K562 (cell line): Measurements from ENCODE around the gene RPLP2. TPM values are rescaled to one million over a fixed set of nuclear protein-coding genes. Genes with fewer than 3 reads are reported as not detected.
A peak's percentile ranks its signal among the peaks of the same experiment; 100 is the strongest.

ENCODE experiments used
- FIP1L1 ChIP-seq: fragments of 200-400 bp; formaldehyde crosslinking; IDR thresholded peaks from 2 replicates; pipeline ENCODE4 v1.6.1; 2018; ENCODE audit warnings: mild to moderate bottlenecking, low read depth, low read length; ENCODE audit not compliant: poor library complexity, severe bottlenecking
- FOXK2 ChIP-seq, 2 experiments: fragments of 450-650 bp; IDR thresholded peaks in 1 of 2; conservative IDR thresholded peaks in 1 of 2; 2 replicates each; pipeline ENCODE4 v1.6.1; 2016; ENCODE audit warnings: low read depth in 2 of 2, mild to moderate bottlenecking in 1 of 2
- KAT2B ChIP-seq: IDR thresholded peaks from one replicate; pipeline ENCODE4 v1.6.1; 2012; ENCODE audit warnings: low read depth, mild to moderate bottlenecking, control low read depth, inconsistent platforms, low read length, moderate library complexity
- MEF2D ChIP-seq: conservative IDR thresholded peaks from 2 replicates; pipeline ENCODE4 v1.6.1; 2016; ENCODE audit warnings: low read depth, missing genetic modification characterization, missing compliant biosample characterization
- MTA1 ChIP-seq: fragments of 450-650 bp; IDR thresholded peaks from 2 replicates; pipeline ENCODE4 v1.6.1; 2017; ENCODE audit warnings: borderline replicate concordance
- NKRF ChIP-seq: fragments of 450-650 bp; IDR thresholded peaks from 2 replicates; pipeline ENCODE4 v1.6.1; 2016; ENCODE audit warnings: borderline replicate concordance
- PHF8 ChIP-seq: fragments of 200-600 bp; sonication (generic); IDR thresholded peaks from 2 replicates; pipeline ENCODE4 v1.6.1; 2012; ENCODE audit warnings: mixed run types, mild to moderate bottlenecking, inconsistent platforms, low read length, moderate library complexity, borderline replicate concordance
- RBM14 ChIP-seq: fragments of 200-400 bp; formaldehyde crosslinking; IDR thresholded peaks from 2 replicates; pipeline ENCODE4 v1.6.1; 2018; ENCODE audit warnings: low read depth, mild to moderate bottlenecking, low read length, moderate library complexity, borderline replicate concordance; ENCODE audit not compliant: insufficient read depth
- SAP30 ChIP-seq: fragments of 200-600 bp; sonication (generic); IDR thresholded peaks from 2 replicates; pipeline ENCODE4 v1.6.1; 2012; ENCODE audit warnings: borderline replicate concordance, low read depth, mild to moderate bottlenecking, moderate library complexity, low read length, control low read depth, inconsistent platforms; ENCODE audit not compliant: insufficient read depth, poor library complexity, severe bottlenecking
- SPI1 ChIP-seq: IDR thresholded peaks from 2 replicates; pipeline ENCODE4 v1.6.1; 2011; ENCODE audit warnings: low read depth, low read length, control low read depth, borderline replicate concordance
- TBL1XR1 ChIP-seq, 2 experiments: IDR thresholded peaks; 2 replicates each; pipeline ENCODE4 v1.6.1; 2012; ENCODE audit warnings: improper control_type of control experiment in 2 of 2, low read length in 2 of 2, mild to moderate bottlenecking in 1 of 2
- TOE1 ChIP-seq, 2 experiments: fragments of 450-650 bp in 1 of 2; sonication (generic) in 1 of 2; formaldehyde crosslinking in 1 of 2; IDR thresholded peaks; 2 replicates each; pipeline versions ENCODE4 v1.7.1 to v1.8.0; 2016 to 2022; ENCODE audit warnings: borderline replicate concordance in 2 of 2, mild to moderate bottlenecking in 2 of 2, antibody characterized with exemption in 1 of 2, inconsistent platforms in 1 of 2, low read depth in 1 of 2, missing genetic modification reagents in 1 of 2, moderate library complexity in 1 of 2
- UBTF ChIP-seq, 2 experiments: IDR thresholded peaks; 2 replicates each; pipeline ENCODE4 v1.6.1; 2012; ENCODE audit warnings: improper control_type of control experiment in 2 of 2, low read depth in 2 of 2, low read length in 2 of 2, borderline replicate concordance in 1 of 2
- VEZF1 ChIP-seq: fragments of 200-800 bp; sonication (Bioruptor generic); IDR thresholded peaks from 2 replicates; pipeline ENCODE4 v1.6.1; 2017; ENCODE audit warnings: missing genetic modification characterization, missing compliant biosample characterization
- ZNF354B ChIP-seq: fragments of 250-450 bp; sonication (Bioruptor Pico); IDR thresholded peaks from 2 replicates; pipeline ENCODE4 v1.4.0; 2020
- ZNF444 ChIP-seq: fragments of 250-450 bp; sonication (Bioruptor Pico); IDR thresholded peaks from 2 replicates; pipeline ENCODE4 v1.4.0; 2020; ENCODE audit warnings: mild to moderate bottlenecking, moderate library complexity
- polyA plus RNA-seq, 8 experiments: library from polyadenylated mRNA; depleted of rRNA in 4 of 8; stranded (reverse) in 5 of 8; unstranded in 3 of 8; fragments of >200 nt; fragmentation: Nextera tagmentation in 2 of 8; fragmentation: Illumina TruSeq in 1 of 8; extraction: Ambion mirVana in 2 of 8; extraction: Trizol in 1 of 8; gene quantifications; 2 replicates each; pipeline versions ENCODE4 v1.2.1 to v1.2.3, GENCODE V29; 2011 to 2014; ENCODE audit warnings: inconsistent platforms in 1 of 8, missing spikeins in 1 of 8
- total RNA-seq, 7 experiments: library from RNA; depleted of rRNA in 6 of 7; stranded (reverse); fragments of >200 nt in 6 of 7; fragmentation: Illumina TruSeq in 2 of 7; extraction: Trizol in 2 of 7; gene quantifications; 2 replicates each; pipeline versions ENCODE4 v1.2.1 to v1.2.3, GENCODE V29; 2011 to 2021; ENCODE audit warnings: low replicate concordance in 1 of 7

Gene RPLP2
- total and polyA plus RNA-seq, 9 of the 15 experiments (the other 6 are each of a cell fraction or from before 2014, with no cell fraction given) = 528 to 3,807 (median 1,633) TPM

- no peak for TF ChIP-seq ZNF444
- peak; percentile 69; the same call in 1 of the 2 replicates for TF ChIP-seq NKRF
- peak; percentile 91 for TF ChIP-seq VEZF1
- no peak for TF ChIP-seq KAT2B
- TF ChIP-seq TOE1 (IDR thresholded peaks at IDR 0.05; ENCODE audit: borderline replicate concordance) = no peak
- no peak for TF ChIP-seq TOE1 (CRISPR knock-in tag; IDR thresholded peaks at IDR 0.05; ENCODE audit: borderline replicate concordance, low read depth)
- TF ChIP-seq MTA1 = no peak
- TF ChIP-seq SAP30 = peak; percentile 86
- no peak for TF ChIP-seq UBTF (IDR thresholded peaks at IDR 0.05; ENCODE audit: borderline replicate concordance in 1 of 2, low read depth in 2 of 2, low read length in 2 of 2)
- no peak for TF ChIP-seq FOXK2 (conservative IDR thresholded peaks at IDR 0.05 in 1 of 2, IDR thresholded peaks at IDR 0.05 in 1 of 2; ENCODE audit: low read depth in 2 of 2)
- no peak for TF ChIP-seq FIP1L1
- no peak for TF ChIP-seq RBM14
- TF ChIP-seq PHF8 = peak; percentile 39; the same call in 1 of the 2 replicates
- TF ChIP-seq TBL1XR1 (IDR thresholded peaks at IDR 0.05; ENCODE audit: low read length in 2 of 2) = no peak
- TF ChIP-seq SPI1 = no peak
- TF ChIP-seq ZNF354B (CRISPR knock-in tag) = no peak
- TF ChIP-seq MEF2D (tag) = no peak
Measured at GRCh38 chr11:795634-796564, 13.9 kb upstream of the RPLP2 start (continued).
